NCI-H345 treated with DMSO at 0.1 percent for 48 hours (cell line): Measurements from ENCODE around the gene KIAA1549.
A peak's percentile ranks its signal among the peaks of the same experiment; 100 is the strongest.

ENCODE experiments used
- DNase-seq: peaks from one replicate; lab custom pipeline; 2025; ENCODE audit not compliant: unreplicated experiment; lab: John Stamatoyannopoulos, UW

KIAA1549 gene

DNA sequence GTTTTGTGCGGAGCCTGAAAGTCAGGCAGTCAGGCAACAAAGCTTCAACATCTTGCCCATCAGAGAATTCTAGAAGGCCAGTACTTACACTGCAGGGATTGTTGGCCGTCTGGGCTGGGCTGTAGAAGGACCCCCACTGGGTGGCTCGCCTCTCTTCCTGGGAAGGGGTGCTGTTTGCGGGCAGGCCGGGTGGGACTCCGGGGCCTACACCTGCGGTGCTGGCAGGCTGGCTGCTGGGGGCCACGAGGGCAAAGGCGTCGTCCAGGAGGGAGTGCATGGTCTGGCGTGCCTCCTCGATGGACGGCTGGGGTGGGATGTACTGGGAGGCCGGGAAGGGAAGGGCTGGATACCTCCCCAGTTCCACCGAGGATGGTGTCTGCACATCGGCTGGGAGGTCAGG lies 120.1 kb downstream of the KIAA1549 start:
- DNase-seq = no peak

DNA sequence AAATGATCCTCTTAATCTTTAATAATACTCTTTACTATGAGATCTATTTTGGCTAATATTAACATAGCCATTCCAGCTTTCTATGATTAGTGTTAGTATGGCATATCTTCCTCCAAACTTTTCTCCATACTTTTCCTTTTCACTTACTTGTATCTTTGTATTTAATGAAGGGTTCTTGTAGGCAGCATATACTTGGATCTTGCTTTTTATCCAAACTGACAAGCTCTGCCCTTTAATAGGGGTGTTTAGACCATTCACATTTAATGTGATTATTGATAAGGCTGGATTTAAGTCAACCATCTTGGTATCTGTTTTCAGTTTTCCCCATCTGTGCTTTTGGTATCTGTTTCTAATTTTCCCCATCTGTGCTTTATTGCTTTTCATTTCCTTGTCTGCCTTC lies 123.5 kb downstream of the KIAA1549 start:
- no peak for DNase-seq

DNA sequence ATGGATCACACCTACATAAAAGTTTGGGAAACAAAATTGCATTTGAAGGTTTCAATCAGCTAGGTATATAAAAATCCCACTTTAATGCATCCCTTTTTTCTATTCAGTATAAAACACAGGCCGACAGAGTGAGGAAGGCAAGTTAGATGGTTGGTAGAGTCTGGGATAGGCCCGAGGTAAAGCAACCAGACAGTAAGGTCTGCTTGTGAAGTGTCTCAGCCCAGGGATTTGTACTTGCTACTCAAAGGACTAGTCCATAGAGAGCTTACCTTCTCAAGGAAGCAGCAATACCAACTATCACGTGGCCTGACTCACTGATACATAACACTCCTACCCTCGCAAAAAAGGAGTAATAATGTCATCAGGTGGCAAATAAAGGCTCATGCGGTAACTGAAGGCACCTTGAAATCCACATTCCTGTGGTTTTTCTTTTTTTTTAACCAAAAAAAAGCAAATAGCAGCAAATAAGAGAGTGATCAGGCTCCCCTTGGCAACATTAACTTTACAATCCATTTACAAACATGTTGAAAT lies 127.0 kb downstream of the KIAA1549 start:
- DNase-seq = no peak

DNA sequence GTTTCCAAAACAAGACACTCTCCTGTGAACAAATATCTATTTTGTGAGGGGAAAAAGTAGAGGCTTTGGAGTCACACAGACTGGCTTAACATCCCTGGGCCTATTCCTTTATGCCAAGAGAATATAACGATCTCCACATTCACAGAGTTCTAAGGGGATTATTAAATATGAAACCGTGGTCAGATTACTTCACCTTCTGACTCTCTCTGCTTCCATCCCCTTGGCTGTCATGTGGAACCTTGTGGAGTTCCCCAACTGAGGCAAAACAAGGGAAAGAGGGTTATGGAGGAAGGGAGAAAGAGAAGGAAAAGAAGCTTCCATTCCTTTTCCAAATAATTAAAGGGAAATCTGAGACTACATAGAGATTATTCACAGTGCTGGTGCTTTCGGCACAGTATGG lies 127.7 kb downstream of the KIAA1549 start:
- DNase-seq = no peak

DNA sequence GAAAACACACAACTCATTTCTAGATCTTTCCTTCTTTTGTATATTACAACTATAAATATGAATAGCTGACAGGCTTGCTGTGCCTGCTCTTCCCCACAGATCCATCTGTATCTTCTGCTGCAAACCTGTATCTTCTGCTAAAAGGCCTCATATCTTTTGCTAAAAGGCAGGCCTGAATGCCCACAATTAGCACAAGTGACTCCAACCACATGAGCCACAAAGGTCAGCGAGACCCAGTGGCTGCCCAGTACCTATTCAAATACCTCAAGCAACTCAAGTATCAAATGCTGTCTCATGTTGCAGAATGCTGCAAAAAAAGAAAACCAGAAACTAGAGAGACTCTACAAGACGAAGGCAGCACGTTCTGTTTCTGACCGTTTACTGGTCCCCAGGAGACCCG lies 128.7 kb downstream of the KIAA1549 start:
- no peak for DNase-seq

DNA sequence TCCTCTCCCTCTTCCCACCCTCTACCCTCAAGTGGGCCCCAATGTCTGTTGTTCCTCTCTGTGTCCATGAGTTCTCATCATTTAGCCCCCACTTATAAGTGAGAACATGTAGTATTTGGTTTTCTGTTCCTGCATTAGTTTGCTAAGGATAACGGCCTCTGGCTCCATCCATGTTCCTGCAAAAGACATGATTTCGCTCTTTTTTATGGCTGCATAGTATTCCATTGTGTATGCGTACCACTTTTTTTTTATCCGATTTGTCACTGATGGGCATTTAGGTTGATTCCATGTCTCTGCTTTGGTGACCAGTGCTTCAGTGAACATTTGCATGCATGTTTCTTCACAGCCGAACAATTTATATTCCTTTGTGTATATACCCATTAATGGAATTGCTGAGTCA lies 131.5 kb downstream of the KIAA1549 start:
- no peak for DNase-seq

DNA sequence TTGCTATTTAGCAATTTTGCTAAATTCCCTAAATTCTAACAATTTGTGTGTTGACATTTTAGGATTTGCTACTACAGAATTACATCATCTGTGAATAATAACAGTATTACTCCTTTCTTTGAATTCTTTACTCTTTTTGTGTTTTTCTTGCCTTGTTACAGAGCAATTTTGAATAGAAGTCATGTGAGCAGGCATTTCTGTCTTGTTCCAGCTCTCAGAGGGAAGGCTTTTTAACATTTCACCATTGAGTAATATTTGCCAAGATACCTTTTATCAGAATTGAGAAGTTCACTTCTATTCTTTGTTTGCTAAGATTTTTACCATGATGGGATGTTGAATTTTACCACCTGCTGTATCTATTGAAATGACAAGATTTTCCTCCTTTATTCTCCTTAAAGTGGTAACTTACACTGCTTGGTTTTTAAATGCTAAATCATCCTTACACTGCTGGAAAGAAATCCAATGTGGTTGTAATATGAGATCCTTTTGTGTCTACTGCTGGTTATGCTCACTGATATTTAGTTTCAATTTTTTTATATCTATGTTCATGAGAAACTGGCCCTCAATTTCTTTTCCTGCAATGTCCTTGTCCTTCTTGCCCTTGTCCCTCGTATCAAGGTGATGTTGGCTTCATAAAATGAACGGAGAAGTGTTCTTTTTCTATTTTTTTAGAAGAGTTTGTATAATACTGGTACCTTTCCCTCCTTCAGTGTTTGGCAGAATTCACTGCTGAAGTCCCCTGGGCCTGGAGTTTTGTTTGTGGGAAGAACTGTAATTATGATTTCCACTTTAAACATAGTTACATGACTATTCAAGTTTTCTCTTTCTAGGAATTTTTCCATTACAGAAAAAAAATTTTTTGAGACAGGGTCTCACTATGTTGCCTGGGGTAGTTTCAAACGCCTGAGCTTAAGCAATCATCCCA lies 132.9 kb downstream of the KIAA1549 start:
- DNase-seq = peak; percentile 13

DNA sequence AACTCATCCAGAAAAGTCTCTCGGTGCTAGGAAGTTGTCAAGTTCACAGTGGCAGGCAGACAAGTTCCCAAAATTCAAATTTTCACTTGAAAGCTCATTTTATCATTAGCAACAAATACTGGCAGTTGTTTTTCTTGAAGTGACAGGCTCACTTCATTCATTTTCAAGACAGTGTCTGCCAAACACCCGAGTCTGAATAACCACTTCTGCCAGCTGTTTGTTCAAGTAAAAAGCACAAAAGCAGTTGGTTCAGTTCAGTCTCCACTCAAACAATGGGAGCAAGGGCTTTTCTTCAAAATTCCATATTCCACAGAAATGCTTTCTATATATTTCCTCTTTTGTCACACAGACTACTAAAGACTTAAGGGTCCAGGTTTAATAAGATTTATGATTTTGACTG lies 135.5 kb downstream of the KIAA1549 start:
- no peak for DNase-seq

DNA sequence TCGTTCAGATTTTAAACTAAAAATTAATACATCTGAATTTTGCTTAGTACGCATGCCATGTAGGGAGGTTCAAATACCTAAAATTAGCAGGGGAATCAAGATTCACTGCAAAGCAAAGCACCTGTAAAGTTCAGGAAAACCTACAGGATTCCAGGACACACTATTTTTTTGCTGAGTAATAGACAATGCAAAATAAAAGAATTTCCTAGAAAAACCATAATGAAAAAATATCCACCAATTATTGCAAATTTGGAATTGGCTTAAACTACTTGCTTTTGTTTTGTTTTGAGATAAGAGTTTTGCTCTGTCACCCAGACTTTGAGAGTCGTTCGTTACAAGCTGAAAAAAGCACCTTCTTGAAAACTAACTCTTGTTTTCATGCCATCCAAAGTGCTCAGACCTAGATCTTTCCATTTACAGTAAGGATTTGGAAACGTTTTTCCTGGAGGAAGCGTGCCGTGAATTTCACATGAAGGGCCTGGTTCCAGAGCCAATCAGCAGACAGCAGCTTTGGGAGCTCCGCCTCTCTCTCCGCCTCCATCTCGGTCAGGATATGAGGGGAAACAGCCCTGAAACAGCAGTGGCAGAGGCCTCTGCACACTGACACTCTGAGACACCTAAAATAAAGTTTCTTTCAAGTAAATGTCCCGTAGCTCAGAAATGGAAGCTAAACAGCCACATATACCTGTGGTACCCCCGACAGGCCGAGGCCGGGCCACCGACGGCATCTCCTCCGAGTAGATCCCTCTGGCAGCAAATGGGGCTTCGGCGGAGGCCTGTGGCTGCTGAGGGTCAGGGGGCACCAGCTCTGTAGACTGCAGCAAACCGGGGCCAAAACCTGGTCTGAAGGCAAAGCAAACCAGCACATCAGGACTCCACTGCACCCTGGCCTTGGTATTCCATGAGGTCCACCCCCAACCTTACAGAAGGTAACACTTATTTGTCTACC lies 137.3 kb downstream of the KIAA1549 start:
- no peak for DNase-seq

DNA sequence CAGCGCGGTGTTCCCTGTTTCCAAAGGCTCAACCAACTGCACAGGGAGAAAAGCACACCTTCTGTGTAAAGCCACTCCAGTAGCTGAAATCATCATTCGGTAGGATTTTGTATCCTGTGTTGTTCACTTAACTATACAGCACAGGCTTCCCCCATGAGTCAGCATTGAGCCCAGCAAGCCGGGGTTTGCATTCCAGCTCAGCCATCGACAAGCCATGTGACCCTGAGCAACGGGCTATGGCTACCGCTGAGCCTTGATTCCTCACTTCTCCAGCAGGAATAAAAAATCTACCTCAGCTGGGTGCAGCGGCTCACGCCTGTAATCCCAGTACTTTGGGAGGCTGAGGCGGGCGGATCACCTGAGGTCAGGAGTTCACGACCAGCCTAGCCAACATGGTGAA lies 139.1 kb downstream of the KIAA1549 start:
- no peak for DNase-seq

DNA sequence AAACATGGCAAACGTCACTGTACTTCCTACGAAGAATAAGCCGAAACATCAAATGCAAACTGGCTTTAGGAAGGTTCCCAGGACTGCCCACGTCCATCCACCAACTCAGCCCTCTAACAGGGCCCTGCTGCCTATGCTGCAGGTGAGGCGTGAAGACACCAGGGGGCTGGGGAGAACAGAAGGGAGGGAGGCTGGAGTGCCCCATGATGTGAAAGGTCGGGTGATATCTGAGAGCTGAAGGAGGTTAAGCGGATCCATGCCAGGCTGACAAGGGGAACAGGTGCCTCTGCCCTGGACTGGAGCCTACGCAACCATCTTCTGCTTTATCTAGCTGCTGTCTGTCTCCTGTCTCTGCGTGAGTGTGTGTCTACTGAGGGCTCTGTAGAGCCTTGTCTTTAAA lies 143.0 kb downstream of the KIAA1549 start:
- peak; percentile 77 for DNase-seq

DNA sequence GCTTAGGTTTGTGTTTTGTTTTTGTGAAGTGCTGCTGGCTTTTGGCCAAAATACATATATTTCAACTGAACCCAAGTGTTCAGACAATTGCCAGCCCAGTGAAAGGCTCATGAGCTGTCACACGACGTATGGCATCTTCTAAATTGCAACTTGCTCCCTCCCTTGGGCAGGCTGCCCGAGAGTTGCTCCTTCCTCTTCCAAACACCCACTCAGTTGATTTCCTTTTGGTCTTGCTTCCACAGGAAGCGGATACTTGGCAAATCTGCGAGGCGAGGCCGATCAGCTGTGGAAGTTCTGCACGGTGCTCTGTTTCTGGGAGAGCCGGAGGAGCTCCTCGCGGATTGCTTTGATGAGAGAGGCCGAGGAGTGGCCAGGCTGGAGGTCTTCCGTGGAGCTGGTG lies 143.6 kb downstream of the KIAA1549 start:
- peak; percentile 89 for DNase-seq

DNA sequence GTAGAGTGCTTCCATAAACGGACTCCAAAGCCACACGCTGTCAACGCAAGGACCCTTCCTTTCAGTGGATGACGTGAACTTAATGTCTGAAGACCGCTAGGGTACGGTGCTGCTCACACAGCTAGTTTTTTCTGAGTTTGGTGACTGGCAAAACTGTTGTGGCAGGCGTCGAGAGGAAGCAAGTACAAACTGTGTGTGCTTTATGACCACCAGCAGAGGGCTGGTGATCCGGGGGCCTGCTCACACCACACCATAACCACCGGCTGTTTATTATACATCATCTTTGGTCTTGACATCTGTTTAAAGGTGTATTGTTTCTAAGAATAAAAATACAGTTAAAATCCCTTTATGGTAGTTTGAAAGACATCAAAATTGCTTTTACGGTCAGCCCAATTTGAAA lies 146.1 kb downstream of the KIAA1549 start:
- no peak for DNase-seq

DNA sequence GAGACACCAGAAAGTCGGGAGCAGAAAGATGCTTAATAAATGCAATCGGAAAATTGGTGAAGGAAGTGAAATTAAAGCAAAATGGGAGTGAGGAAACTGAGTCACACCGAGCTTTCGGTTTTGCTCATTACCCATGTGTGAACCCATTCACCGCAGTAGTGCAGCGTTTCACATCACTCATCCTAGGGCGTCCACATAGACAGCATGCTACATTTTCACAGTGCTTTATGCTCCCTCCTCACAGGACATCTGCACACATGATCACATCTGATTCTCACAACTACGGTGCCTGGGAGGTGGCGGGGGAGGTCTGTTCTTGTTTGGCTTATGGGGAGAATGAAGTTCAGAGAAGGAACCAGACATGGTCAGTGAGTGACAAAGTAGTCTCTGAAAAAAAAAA lies 146.6 kb downstream of the KIAA1549 start:
- no peak for DNase-seq

DNA sequence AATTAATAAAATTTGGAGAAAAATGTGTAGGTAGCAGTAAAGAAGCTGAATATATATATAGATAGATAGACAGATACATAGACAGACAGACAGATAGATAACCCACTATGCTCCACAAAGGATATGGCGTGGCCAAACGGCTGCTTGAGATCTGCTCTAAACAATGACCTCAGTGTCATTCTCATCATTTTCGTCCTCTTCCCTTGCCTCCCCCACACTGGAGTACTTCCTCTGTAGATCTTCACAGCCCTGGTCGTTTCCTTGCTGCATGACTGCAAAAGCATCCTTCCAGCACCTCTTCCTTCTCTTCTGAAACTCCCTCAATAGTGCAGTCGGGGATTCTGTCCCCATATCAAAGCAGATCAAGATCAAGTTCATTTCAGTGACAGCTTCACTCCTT lies 147.6 kb downstream of the KIAA1549 start:
- DNase-seq = no peak

DNA sequence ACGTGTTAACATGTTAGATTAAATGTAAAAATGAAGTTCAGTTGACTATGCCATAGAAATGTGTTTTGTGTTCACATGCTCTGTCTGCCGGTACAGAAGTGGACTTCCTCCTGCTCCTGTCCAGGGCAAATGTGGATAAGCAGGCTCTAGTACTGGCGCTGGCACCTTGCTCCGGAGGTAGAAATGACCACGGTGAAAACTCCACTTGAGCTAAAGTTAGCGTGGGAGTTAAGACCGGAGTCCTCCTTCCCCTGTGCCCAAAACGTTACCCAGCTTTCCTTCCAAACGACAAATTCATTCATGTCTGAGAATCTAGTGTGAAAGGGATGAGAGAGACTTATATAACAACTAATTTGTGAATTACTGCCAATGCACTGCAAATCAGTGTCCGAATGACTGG lies 148.2 kb downstream of the KIAA1549 start:
- DNase-seq = no peak

DNA sequence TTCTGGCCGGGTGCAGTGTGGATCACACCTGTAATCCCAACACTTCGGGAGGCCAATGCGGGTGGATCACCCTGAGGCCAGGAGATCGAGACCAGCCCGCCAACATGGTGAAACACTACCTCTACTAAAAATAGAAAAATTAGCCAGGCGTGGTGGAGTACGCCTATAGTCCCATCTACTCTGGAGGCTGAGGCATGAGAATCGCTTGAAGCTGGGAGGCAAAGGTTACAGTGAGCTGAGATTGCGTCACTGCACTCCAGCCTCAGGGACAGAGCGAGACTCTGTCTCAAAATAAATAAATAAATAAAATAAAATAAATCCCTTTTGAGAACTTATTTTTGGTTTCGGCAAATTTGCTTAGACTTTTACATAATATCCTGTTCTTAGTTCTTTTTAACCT lies 151.9 kb downstream of the KIAA1549 start:
- DNase-seq = no peak

DNA sequence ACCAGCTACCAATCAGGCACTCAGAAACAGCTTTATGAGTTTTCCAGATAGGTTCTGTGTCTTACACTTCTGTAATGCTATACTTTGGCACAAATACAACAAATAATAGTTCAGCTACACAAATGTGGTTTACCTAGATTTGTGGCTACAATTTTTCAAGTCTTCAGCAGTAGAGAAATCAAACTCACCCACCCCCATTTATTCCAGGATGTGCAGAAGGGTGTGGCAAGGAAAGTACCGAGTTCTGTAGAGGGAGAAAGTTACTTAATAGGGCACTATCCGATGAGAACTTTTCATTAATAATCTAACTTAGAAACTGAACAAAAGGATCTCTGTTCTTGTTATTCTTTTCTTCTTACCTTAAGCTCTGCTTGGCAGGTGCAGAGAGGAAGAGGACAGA lies 152.9 kb downstream of the KIAA1549 start:
- no peak for DNase-seq

DNA sequence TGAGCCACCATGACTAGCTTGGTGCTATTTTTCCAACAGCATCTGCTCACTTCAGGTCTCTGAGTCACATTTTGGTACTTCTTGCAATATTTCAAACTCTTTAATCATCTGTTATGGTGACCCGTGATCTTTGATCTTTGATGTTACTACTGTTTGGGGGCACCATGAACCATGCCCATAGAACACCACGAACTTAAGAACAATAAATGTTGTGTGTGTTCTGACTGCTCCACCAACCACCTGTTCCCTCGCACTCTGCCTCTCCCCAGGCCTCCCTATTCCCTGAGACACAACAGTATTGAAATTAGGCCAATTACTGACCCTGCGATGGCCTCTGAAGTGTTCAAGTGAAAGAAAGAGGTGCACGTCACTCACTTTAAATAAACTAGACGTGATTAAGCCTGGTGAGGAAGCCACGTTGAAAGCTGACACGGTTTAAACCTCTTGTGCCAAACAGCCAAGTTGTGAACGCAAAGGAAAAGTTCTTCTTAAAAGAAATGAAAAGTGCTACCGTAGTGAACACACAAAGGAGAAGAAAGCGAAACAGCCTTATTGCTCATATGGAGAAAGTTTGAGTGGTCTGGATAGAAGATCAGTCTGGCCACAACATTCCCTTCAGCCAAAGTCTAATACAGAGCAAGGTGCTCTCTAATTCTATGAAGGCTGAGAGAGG lies 156.0 kb downstream of the KIAA1549 start:
- DNase-seq = no peak

DNA sequence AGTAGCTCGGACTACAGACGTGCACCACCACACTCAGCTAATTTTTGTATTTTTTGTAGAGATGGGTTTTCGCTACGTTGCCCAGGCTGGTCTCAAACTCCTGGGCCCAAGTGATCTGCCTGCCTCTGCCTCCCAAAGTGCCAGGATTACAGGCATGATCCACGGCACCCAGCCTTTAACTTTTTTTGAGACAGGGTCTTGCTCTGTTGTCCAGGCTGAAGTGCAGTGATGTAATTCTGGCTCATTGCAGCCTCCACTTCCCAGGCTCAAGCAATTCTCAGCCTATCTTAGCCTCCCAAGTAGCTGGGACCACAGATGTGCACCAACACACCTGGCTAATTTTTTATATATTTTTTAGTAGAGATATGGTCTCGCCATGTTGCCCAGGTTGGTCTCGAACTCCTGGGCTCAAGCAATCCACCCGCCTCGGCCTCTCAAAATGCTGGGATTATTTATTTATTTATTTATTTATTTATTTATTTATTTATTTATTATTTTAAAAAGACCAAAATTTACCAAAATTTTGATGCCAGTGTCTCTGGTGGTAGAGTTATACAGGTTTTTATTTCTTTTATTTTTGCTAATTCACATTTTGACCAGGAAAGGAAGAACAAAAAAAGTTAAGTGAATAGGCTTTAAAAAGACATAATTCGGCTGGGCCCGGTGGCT lies 158.2 kb downstream of the KIAA1549 start:
- DNase-seq = no peak

DNA sequence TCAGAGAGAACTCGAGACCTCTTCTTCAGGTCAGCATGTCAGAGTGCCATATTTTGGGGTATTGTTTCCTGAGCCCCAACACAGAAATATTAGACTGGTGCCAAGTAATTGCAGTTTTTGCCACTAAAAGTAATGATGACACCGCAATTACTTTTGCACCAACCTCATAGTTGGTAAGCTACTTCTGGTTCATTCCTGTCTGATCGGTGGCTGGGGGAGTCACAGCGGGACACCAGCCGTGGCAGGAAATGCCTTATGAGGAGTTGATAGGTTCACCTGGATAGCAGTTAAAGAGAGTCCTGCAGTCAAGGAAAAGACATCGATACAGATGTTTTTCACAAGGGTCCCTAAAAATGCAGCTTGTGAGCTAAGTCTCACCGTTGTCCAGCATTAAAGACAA lies 159.3 kb downstream of the KIAA1549 start:
- no peak for DNase-seq
